Neural crest cell (in vitro differentiated cells): ENCODE results near the gene GPER1. TPM values are rescaled to one million over a fixed set of nuclear protein-coding genes. Genes with fewer than 3 reads are reported as not detected.
A peak's percentile ranks its signal among the peaks of the same experiment; 100 is the strongest.
"Not testable (repeated sequence)": the region's sequence is repeated elsewhere in the genome, so short reads cannot be mapped to it uniquely, and the experiment has no call there.

Experiments
- DNase-seq: peaks from one replicate; pipeline ENCODE4 v3.0.0; 2021; ENCODE audit warnings: low read depth, mixed read lengths, low spot score
- H3K27ac Mint-ChIP-seq: one replicate; pipeline ENCODE4 v1.8.0; 2021; ENCODE audit warnings: mild to moderate bottlenecking, mixed read lengths; ENCODE audit not compliant: unreplicated experiment
- H3K27me3 Mint-ChIP-seq: 2 replicates; pipeline ENCODE4 v1.8.0; 2021; ENCODE audit warnings: low read depth, mild to moderate bottlenecking, mixed read lengths
- H3K36me3 Mint-ChIP-seq: 2 replicates; pipeline ENCODE4 v1.8.0; 2021; ENCODE audit warnings: low read depth, mild to moderate bottlenecking, mixed read lengths
- H3K4me1 Mint-ChIP-seq: 2 replicates; pipeline ENCODE4 v1.8.0; 2021; ENCODE audit warnings: mixed read lengths
- H3K4me3 Mint-ChIP-seq: one replicate; pipeline ENCODE4 v1.8.0; 2021; ENCODE audit warnings: mild to moderate bottlenecking, mixed read lengths
- H3K9me3 Mint-ChIP-seq: 2 replicates; pipeline ENCODE4 v1.8.0; 2021; ENCODE audit warnings: mixed read lengths
- total RNA-seq: library from RNA; stranded (reverse); gene quantifications from 2 replicates; pipeline ENCODE4 v1.2.1, GENCODE V29; 2021
- TF ChIP-seq, protein P1 (sequence below): fragments of 200-600 bp; sonication (generic); conservative IDR thresholded peaks from 2 replicates; pipeline ENCODE4 v1.5.0; 2021; ENCODE audit warnings: antibody characterized with exemption, mild to moderate bottlenecking

GPER1 gene
- total RNA-seq, 1 donor from 2014 or later = 0.91 TPM

- H3K4me3 Mint-ChIP-seq = no peak overlapping the region
- no peak overlapping the region for H3K27ac Mint-ChIP-seq
- TF ChIP-seq, protein P1, sequence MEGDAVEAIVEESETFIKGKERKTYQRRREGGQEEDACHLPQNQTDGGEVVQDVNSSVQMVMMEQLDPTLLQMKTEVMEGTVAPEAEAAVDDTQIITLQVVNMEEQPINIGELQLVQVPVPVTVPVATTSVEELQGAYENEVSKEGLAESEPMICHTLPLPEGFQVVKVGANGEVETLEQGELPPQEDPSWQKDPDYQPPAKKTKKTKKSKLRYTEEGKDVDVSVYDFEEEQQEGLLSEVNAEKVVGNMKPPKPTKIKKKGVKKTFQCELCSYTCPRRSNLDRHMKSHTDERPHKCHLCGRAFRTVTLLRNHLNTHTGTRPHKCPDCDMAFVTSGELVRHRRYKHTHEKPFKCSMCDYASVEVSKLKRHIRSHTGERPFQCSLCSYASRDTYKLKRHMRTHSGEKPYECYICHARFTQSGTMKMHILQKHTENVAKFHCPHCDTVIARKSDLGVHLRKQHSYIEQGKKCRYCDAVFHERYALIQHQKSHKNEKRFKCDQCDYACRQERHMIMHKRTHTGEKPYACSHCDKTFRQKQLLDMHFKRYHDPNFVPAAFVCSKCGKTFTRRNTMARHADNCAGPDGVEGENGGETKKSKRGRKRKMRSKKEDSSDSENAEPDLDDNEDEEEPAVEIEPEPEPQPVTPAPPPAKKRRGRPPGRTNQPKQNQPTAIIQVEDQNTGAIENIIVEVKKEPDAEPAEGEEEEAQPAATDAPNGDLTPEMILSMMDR = no peak
- peaks cover 11% of the 10 kb centered on the region for H3K4me1 Mint-ChIP-seq
- no peaks in the 10 kb centered on the region for H3K9me3 Mint-ChIP-seq
- no peak for DNase-seq
- no peaks in the 10 kb centered on the region for H3K27me3 Mint-ChIP-seq
- H3K36me3 Mint-ChIP-seq = no peaks in the 10 kb centered on the region
These were observed 19.3 kb upstream of the GPER1 start for GRCh38 chr7:1068619-1069018.

DNA sequence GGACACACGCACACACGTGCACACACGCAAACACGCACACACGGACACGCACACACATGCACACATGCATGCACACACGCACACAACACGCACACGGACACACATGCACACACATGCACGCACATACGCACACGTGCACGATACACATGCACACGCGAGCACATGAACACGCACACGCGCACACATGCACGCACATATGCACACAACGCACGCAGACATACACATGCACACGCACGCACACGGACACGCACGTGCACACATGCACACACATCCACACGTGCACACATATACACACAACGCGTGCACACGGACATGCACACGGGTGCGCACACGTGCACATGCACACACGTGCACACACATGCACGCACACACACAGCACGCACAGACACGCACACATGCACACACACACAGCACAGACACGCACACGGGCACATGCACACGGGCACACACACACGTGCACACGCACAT is 17.3 kb upstream of the GPER1 start:
- Mint-ChIP-seq H3K4me1 (peaks cover 13% of the 10 kb centered on the region), H3K9me3 (no peaks in the 10 kb centered on the region), H3K27ac (no peak overlapping the region), H3K36me3 (no peaks in the 10 kb centered on the region), H3K4me3 (no peak overlapping the region), H3K27me3 (no peaks in the 10 kb centered on the region)
- TF ChIP-seq, protein P1 = no peak
- DNase-seq = no peak

DNA sequence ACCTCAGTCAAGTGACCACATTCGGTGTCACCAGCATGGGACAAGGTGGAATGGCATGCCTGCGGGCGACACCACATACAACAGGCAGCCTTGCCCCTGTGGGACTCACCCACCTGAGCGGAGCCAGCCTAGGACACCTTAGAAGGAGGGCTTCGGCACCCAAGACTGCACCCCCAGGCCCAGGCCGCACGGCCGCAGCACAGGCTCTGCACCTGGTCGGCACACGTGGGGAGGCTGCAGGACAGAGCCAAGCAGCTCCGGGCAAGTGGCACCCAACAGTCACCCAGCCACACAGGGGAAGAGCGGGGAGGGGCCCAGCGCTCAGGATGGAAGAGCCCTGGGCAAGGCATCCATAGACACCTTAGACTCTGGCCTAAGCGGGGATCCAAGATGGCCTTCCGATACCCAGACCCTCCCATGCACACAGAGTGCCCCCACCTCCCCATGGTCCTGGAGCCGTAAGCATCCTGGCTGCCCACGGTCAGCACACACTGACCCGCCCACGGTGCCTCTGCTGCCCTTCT is 16.1 kb upstream of the GPER1 start:
- H3K27ac Mint-ChIP-seq = no peak overlapping the region
- H3K27me3 Mint-ChIP-seq = no peaks in the 10 kb centered on the region
- TF ChIP-seq, protein P1 = no peak
- no peaks in the 10 kb centered on the region for H3K9me3 Mint-ChIP-seq
- peaks cover 10% of the 10 kb centered on the region for H3K4me1 Mint-ChIP-seq
- H3K4me3 Mint-ChIP-seq = no peak overlapping the region
- DNase-seq = no peak
- no peaks in the 10 kb centered on the region for H3K36me3 Mint-ChIP-seq

GRCh38 chr7:1073142-1073977 is 14.6 kb upstream of the GPER1 start:
- no peaks in the 10 kb centered on the region for H3K27me3 Mint-ChIP-seq
- peak overlapping the region; percentile 50 for H3K27ac Mint-ChIP-seq

DNA sequence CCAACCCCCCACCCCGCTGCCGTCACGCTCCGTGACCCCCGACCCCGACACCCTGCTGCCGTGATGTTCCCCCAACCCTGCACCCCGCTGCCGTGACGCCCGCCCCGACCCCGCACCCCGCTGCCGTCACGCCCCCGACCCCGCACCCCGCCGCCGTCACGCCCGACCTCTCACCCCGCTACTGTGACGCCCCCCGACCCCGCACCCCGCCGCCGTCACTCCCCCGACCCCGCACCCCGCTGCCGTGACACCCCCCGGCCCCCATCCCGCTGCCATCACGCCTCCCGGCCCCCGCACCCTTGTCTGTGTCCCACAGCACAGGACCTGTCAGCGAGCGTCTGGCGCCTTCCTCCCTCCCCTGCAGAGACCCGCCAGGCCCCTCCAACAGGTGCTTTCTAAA is 13.9 kb upstream of the GPER1 start:
- peaks cover 11% of the 10 kb centered on the region for H3K4me1 Mint-ChIP-seq
- not testable (repeated sequence) for H3K36me3 Mint-ChIP-seq, H3K27ac Mint-ChIP-seq, H3K4me3 Mint-ChIP-seq, H3K27me3 Mint-ChIP-seq, DNase-seq, H3K9me3 Mint-ChIP-seq

More at GRCh38 chr7:1073142-1073977, 14.6 kb upstream of the GPER1 start:
- TF ChIP-seq, protein P1 = no peak
- H3K36me3 Mint-ChIP-seq = no peaks in the 10 kb centered on the region
- no peak overlapping the region for H3K4me3 Mint-ChIP-seq
- H3K4me1 Mint-ChIP-seq = peaks cover 10% of the 10 kb centered on the region
- no peaks in the 10 kb centered on the region for H3K9me3 Mint-ChIP-seq
- DNase-seq = no peak
